Neuron (in vitro differentiated cells): ENCODE data around the gene YY1.

Source experiments
- H2AFZ ChIP-seq: one replicate; pipeline ENCODE4 v1.6.1; 2013; ENCODE audit warnings: low read depth, mild to moderate bottlenecking, inconsistent platforms, low read length, moderate library complexity
- H3K27me3 ChIP-seq: one replicate; pipeline ENCODE4 v1.6.1; 2013; ENCODE audit warnings: low read length; ENCODE audit not compliant: insufficient read depth
- H3K36me3 ChIP-seq: one replicate; pipeline ENCODE4 v1.6.1; 2013; ENCODE audit warnings: low read length; ENCODE audit not compliant: insufficient read depth
- H3K4me1 ChIP-seq: one replicate; pipeline ENCODE4 v1.6.1; 2013; ENCODE audit warnings: low read length; ENCODE audit not compliant: insufficient read depth
- H3K4me3 ChIP-seq: 2 replicates; pipeline ENCODE4 v1.5.1; 2013; ENCODE audit warnings: mild to moderate bottlenecking, low read length, moderate library complexity
- H3K9me3 ChIP-seq: one replicate; pipeline ENCODE4 v1.6.1; 2013; ENCODE audit warnings: low read length

Gene YY1

GRCh38 chr14:100317389-100317788 is 78.4 kb downstream of the YY1 start:
- Histone ChIP-seq H3K27me3 (peaks cover 5% of the 10 kb centered on the region), H3K4me3 (no peak overlapping the region), H3K36me3 (no peaks in the 10 kb centered on the region), H3K9me3 (no peaks in the 10 kb centered on the region), H2AFZ (no peak overlapping the region), H3K4me1 (peaks cover 5% of the 10 kb centered on the region)

GRCh38 chr14:100317912-100318808 is 79.2 kb downstream of the YY1 start:
- Histone ChIP-seq H3K36me3 (no peaks in the 10 kb centered on the region), H3K4me1 (no peaks in the 10 kb centered on the region), H2AFZ (no peak overlapping the region), H3K4me3 (no peak overlapping the region), H3K27me3 (peaks cover 11% of the 10 kb centered on the region), H3K9me3 (no peaks in the 10 kb centered on the region)

GRCh38 chr14:100320157-100320856 is 81.4 kb downstream of the YY1 start:
- H3K36me3 ChIP-seq = no peaks in the 10 kb centered on the region
- H3K4me3 ChIP-seq = no peak overlapping the region
- no peaks in the 10 kb centered on the region for H3K4me1 ChIP-seq
- peaks cover 23% of the 10 kb centered on the region for H3K27me3 ChIP-seq
- no peak overlapping the region for H2AFZ ChIP-seq
- H3K9me3 ChIP-seq = no peaks in the 10 kb centered on the region

- H3K4me1 ChIP-seq = no peaks in the 10 kb centered on the region
- peaks cover 28% of the 10 kb centered on the region for H3K27me3 ChIP-seq
- H3K36me3 ChIP-seq = no peaks in the 10 kb centered on the region
- H3K9me3 ChIP-seq = no peaks in the 10 kb centered on the region
- no peak overlapping the region for H2AFZ ChIP-seq
- H3K4me3 ChIP-seq = no peak overlapping the region
Observed at GRCh38 chr14:100321473-100322137, 82.7 kb downstream of the YY1 start.

- H3K4me1 ChIP-seq = no peaks in the 10 kb centered on the region
- no peaks in the 10 kb centered on the region for H3K9me3 ChIP-seq
- no peaks in the 10 kb centered on the region for H3K36me3 ChIP-seq
- peaks cover 28% of the 10 kb centered on the region for H3K27me3 ChIP-seq
- no peak overlapping the region for H3K4me3 ChIP-seq
- no peak overlapping the region for H2AFZ ChIP-seq
Observed at GRCh38 chr14:100322138-100322957, 83.4 kb downstream of the YY1 start.

GRCh38 chr14:100323121-100323941 is 84.4 kb downstream of the YY1 start, which contains the start of gene SLC25A47:
Gene SLC25A47, plus strand, starts transcription at chr14:100323339. Its CDS starts 76 bp downstream, at chr14:100323415.
- H3K9me3 ChIP-seq = no peaks in the 10 kb centered on the region
- peaks cover 28% of the 10 kb centered on the region for H3K27me3 ChIP-seq
- no peak within 1 kb of the TSS for H3K4me3 ChIP-seq
- no peak within 1 kb of the TSS for H2AFZ ChIP-seq
- H3K36me3 ChIP-seq = no peaks in the 10 kb centered on the region
- H3K4me1 ChIP-seq = no peaks in the 10 kb centered on the region

- no peaks in the 10 kb centered on the region for H3K36me3 ChIP-seq
- H2AFZ ChIP-seq = no peak overlapping the region
- no peaks in the 10 kb centered on the region for H3K9me3 ChIP-seq
- H3K4me1 ChIP-seq = no peaks in the 10 kb centered on the region
- peaks cover 28% of the 10 kb centered on the region for H3K27me3 ChIP-seq
- no peak overlapping the region for H3K4me3 ChIP-seq
Observed at GRCh38 chr14:100323942-100324307, 85.0 kb downstream of the YY1 start.

GRCh38 chr14:100325231-100325632 is 86.3 kb downstream of the YY1 start:
- no peaks in the 10 kb centered on the region for H3K4me1 ChIP-seq
- H2AFZ ChIP-seq = no peak overlapping the region
- H3K36me3 ChIP-seq = no peaks in the 10 kb centered on the region
- no peaks in the 10 kb centered on the region for H3K9me3 ChIP-seq
- peaks cover 28% of the 10 kb centered on the region for H3K27me3 ChIP-seq
- no peak overlapping the region for H3K4me3 ChIP-seq

- no peaks in the 10 kb centered on the region for H3K4me1 ChIP-seq
Observed at GRCh38 chr14:100325958-100326357, 87.0 kb downstream of the YY1 start.

GRCh38 chr14:100327128-100327527 is 88.2 kb downstream of the YY1 start:
- Histone ChIP-seq H3K4me1 (no peaks in the 10 kb centered on the region), H3K27me3 (peaks cover 26% of the 10 kb centered on the region), H3K4me3 (no peak overlapping the region), H3K9me3 (no peaks in the 10 kb centered on the region), H3K36me3 (no peaks in the 10 kb centered on the region), H2AFZ (no peak overlapping the region)

More at GRCh38 chr14:100325958-100326357, 87.0 kb downstream of the YY1 start:
- Histone ChIP-seq H3K27me3 (peaks cover 28% of the 10 kb centered on the region), H3K36me3 (no peaks in the 10 kb centered on the region), H3K9me3 (no peaks in the 10 kb centered on the region), H2AFZ (no peak overlapping the region), H3K4me3 (no peak overlapping the region)

GRCh38 chr14:100328495-100329163 is 89.7 kb downstream of the YY1 start:
- no peaks in the 10 kb centered on the region for H3K36me3 ChIP-seq
- no peak overlapping the region for H2AFZ ChIP-seq
- peaks cover 14% of the 10 kb centered on the region for H3K27me3 ChIP-seq
- H3K4me3 ChIP-seq = no peak overlapping the region
- no peaks in the 10 kb centered on the region for H3K9me3 ChIP-seq
- no peaks in the 10 kb centered on the region for H3K4me1 ChIP-seq
